HuH-7.5 (cell line): ENCODE results near the gene ABHD8.
A peak's percentile ranks its signal among the peaks of the same experiment; 100 is the strongest.

ENCODE experiments used
- DNase-seq: peaks from one replicate; pipeline ENCODE4 v3.0.0; 2011; ENCODE audit warnings: low spot score

Gene ABHD8, protein sequence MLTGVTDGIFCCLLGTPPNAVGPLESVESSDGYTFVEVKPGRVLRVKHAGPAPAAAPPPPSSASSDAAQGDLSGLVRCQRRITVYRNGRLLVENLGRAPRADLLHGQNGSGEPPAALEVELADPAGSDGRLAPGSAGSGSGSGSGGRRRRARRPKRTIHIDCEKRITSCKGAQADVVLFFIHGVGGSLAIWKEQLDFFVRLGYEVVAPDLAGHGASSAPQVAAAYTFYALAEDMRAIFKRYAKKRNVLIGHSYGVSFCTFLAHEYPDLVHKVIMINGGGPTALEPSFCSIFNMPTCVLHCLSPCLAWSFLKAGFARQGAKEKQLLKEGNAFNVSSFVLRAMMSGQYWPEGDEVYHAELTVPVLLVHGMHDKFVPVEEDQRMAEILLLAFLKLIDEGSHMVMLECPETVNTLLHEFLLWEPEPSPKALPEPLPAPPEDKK

DNA sequence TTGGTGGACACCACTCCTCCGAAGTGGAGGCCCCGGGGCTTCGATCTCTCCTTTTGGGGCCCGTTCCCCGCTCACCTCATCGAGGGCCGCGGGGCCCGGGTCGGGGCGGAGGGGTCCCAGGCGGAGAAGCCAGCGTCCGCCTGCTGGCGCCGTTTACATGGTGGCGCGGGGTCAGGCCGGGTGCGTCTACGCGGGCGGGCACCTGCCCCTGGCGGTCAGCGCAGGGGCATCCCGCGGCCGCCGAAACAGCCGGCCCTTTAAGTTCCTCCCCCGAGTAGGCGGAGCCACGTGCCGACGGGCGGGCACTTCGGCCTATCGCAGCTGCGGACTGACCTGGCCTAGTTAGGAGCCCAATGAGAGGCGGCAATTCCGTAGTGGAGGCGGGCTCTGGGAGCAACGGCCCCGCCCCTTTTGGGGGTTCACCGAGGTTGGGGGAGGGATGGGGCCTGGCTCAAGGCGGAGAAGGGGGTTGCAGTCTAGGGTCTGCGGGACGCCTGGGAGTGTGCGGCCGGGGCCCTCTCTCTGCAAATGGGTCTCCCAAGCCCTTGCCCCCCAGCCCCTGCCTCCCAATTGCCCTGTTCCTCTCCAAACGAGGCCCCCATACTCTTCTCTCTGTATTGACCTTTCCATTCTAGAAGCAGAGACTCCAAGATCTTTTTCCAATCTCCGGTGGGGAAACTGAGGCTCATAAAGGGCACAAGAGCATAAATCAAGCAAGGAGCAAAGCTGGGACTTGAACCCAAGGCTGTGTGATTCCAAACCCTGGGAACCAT is at the start of gene ABHD8:
Gene ABHD8 (minus strand): TSS at position 259 of the 773 bp plus-strand sequence. CDS start 1,809 bp downstream, outside the sequence.
- DNase-seq = peak; percentile 98

DNA sequence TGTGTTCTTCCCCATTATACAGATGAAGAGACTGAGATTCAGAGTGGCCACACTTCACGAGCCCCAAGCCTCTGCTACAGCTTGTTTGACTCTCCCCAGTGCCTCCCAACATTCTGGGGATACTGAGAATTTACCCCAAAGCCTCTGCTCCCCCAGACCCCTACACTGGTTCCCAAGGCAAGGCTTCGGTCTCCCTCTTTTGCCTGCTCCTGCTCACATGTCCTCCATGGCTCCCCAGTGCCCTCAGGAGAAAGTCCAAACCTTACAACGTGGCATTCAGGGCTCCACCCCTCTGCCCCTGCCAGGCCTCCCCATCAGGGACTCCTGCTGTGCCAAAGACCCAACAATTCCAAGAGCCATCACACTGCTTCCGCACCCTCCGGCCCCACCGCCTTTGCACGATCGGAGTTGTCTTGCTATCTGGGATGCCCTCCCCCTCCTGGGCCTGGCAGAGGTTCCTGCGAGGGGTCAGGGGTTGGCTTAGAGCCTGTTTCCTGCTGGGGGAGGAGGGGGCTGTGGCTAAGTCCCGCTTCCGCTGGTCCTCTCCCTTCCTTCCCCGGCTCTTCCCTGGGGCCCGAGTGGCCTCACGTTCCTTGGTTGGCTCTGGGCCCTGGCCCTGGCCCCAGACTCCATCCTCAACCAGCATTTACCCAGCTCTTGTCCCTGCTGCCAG is 49.5 kb upstream of the ABHD8 start:
- no peak for DNase-seq

DNA sequence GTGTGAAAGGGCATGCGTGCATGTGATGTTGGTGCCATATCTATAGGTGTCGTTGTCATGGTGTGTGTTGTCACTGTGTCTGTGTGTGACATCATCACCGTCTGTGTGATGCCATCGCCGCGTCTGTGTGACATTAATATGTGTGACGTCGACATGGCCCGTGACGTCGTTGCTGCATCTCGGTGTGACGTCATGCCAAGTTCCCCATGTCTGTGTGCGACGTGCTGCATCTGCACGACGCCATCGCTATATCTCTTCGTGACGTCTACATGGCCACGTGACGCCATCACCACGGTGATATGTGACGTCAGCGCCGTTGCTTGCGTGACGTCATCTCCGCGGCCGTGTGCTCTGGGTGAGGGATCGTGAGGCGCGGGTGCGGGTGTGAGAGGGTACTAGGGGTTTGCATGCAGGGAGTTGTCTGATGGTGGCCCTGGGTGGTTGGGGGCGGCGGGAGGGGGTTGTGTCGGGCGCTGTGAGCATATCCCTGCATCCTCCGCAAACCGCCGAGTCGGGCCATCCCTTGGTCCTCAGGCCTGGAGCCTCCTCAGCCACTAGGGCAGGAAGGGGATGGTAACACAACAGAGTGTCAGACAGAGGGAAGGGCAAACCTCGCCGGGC is 48.7 kb upstream of the ABHD8 start:
- DNase-seq = no peak

DNA sequence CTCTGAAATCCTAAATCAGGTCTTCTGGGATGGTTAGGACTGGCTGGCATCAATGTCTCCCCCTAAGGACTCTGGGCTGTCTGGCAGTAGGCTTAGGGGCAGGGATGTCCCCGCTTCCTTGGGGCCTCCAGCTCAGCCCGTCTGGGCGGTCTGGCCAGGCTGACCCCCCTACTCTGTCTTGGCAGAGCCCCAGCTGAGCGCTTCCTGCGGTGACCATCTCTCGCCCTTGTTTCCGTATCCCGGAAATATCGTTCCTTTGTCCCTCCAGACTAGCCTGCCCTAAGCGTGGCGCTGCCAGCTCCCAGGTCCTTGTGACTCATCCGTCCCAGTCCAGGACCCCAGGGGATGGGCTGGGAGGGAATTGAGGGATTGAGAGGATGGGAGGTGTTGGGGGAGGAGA is 45.5 kb upstream of the ABHD8 start:
- DNase-seq = no peak

DNA sequence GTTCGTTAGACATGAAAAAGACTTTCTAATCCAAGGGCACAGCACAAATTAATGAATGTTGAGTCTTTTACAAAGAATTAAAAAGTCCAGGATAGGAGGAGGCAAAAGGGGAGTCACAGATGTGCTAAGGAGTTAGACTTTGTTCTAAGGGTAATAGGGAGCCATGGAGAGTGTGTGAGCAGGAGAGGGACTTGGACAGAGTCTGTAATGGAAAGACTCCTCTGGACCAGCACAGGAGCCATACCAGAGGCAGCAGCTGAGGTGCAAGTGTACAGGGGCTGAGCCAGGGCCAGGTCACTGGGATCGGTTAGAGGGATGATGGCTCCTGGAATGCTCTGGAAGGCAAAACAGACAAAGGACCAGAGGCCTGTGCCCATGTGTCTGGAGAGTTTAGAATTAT is 44.7 kb upstream of the ABHD8 start:
- DNase-seq = no peak

DNA sequence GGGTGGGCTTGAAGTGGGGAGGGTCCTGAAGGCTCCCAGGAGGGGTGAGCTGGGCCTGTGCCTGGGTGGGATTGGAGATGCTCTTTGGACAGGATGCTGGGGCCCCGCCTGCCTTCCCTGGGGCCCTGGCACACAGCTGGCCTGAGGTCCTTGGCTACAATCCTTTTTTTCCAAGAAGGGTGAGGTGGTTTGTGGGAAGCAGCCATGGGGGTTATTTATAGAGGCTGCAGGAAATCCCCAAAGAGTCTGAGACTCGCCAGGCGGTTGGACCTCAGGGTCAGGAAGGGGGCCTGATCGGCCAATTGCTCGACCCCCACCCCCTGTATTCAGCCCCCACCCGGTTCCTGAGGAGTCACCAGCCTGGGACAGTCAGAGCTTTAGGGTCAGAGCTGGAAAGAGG is 44.1 kb upstream of the ABHD8 start:
- DNase-seq = no peak

DNA sequence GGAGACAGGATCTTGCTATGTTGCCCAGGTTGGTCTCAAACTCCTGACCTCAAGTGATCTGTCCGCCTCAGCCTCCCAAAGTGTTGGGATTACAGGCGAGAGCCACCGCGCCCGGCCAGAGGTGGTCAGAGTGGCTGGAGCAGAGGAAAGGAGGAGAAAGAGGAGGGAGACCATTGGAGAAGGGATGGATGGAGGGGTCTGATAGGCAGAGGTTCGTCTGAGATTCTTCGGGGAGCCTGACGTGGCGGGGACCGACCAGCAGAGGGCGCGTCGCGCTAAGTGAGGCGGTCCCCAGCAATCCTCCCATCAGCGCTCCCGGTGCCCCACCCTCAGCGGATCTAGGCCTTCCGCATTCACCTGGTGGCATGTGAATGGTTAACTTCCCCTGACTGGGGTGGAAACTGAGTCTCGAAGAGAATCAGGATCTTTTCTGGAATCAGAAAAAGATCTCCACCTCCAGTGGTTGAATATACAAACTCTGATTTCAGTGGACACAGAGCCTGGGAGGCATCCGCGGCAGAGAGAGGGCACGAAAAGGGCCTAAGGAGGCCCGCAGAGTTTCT is 43.0 kb upstream of the ABHD8 start:
- DNase-seq = peak; percentile 80

DNA sequence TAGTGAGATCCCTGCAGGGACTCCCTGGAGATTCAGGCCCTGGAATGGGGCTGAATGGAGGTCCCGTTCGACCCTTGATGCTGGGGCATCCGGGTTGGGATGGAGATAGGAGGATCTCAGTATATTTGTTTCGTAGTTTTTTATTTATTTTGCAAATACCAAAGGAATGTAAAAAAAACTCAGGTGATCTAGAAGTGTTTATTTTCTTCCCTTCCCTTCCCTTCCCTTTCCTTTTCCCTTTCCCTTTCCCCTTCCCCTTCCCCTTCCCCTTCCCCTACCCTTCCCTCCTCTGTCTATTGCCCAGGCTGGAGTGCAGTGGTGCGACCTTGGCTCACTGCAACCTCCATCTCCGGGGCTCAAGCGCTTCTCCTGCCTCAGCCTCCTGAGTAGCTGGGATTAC is 38.6 kb upstream of the ABHD8 start:
- DNase-seq = no peak

DNA sequence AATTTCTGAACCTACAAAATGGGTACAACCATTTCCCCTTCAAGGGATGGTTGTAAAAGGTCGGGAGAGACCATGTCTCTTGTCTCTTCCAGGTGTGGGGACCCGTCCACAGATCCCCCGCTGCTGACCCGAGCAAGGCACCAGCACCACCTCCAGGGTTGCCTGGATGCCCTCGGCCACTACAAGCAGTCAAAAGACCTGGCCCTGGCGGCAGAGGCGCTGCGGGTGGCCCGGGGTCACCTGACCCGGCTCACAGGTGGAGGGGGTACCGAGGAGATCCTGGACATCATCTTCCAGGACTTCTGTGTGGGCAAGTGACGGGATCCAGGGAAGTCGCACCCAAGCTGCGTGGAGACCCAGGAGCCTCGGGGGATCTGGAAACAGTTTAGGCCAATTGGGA is 38.2 kb upstream of the ABHD8 start:
- no peak for DNase-seq

DNA sequence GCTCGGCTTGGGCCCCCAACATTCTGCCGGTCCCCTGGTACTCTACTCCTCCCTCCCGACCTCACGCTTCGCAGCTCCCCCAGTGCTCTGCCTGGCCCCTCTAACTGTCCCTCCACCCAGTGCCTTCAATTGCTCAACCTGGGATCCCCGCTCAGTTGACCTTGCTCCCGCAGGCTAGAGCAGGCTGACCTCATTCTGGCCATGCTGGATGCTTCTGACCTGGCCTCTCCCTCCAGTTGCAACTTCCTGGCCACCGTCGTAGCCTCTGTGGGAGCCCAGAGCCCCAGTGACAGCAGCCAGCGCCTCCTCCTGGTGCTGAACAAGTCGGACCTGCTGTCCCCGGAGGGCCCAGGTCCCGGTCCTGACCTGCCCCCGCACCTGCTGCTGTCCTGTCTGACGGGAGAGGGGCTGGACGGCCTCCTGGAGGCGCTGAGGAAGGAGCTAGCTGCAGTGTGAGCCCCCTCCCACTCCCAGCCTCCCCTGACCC is 37.7 kb upstream of the ABHD8 start:
- DNase-seq = no peak

DNA sequence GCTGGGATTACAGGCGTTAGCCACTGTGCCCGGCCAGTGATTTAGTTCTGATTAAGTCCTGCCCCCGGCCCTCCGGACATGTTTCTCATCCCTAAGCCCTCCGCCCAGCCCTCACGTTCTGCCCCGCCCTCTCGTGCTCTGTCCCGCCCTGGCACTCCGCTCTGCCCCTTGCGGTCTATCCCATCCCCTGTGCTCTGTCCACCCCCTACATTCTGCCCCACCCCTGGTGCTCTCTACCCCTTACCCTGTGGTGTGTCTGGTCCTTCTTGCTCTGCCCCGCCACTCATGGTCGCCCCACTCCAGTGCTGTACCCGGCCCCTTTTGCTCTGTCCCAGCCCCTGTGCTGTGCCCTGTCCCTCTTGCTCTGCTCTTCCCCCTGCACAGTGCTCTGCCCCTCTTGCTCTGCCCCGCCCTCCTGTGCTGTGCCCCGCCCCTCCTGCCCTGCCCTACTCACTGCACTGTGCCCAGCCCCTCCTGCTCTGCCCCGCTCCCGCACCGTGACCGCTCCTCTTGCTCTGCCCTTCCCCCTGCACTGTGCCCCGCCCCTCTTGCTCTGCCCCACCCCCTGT is 37.2 kb upstream of the ABHD8 start:
- no peak for DNase-seq

DNA sequence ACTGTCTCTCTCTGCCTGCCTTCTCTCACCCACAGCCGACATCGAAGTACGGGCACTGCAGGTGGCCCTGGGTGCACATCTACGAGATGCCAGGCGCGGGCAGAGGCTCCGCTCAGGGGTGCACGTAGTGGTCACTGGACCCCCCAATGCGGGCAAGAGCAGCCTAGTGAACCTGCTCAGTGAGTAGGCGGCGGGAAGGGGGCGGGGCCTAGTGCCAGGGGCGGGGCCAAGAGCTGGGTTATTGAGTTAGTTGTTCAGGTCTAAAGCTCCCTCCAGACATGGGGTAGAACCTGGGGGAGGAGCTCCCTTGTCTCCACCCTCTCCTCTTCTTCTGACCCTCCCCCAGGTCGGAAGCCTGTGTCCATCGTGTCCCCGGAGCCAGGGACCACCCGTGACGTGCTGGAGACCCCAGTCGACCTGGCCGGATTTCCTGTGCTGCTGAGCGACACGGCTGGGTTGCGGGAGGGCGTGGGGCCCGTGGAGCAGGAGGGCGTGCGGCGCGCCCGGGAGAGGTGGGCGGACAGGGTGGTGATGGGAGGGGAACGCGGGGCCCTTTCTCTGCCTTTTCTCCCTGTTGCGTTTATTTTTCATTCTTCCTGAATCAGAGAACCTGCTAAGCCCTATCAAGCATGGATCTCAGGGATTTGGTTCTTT is 36.0 kb upstream of the ABHD8 start:
- no peak for DNase-seq

DNA sequence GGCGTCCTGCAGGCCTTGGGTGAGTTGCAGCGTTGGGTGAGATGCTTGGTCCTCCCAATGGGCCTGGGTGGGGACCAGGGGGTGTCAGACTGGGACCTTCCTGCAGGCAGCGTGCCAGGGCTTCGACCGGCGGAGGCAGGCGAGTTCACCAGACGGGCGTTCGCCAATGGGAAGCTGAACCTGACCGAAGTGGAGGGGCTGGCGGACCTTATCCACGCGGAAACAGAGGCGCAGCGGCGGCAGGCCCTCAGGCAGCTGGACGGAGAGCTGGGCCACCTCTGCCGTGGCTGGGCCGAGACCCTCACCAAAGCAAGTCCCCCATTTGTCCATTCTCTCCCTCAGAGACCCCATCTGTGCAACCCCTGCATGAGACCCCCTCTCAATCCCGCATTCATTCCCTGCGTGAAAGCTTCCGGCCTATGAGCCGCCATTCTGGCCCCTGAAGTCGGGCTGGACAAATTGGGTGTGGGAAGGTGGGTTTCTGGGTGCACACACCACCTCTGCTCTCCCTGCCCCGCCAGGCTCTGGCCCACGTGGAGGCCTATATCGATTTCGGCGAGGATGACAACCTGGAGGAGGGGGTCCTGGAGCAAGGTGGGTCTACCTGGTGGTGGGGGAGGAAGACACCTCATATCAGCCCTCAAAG is 35.3 kb upstream of the ABHD8 start:
- DNase-seq = no peak

DNA sequence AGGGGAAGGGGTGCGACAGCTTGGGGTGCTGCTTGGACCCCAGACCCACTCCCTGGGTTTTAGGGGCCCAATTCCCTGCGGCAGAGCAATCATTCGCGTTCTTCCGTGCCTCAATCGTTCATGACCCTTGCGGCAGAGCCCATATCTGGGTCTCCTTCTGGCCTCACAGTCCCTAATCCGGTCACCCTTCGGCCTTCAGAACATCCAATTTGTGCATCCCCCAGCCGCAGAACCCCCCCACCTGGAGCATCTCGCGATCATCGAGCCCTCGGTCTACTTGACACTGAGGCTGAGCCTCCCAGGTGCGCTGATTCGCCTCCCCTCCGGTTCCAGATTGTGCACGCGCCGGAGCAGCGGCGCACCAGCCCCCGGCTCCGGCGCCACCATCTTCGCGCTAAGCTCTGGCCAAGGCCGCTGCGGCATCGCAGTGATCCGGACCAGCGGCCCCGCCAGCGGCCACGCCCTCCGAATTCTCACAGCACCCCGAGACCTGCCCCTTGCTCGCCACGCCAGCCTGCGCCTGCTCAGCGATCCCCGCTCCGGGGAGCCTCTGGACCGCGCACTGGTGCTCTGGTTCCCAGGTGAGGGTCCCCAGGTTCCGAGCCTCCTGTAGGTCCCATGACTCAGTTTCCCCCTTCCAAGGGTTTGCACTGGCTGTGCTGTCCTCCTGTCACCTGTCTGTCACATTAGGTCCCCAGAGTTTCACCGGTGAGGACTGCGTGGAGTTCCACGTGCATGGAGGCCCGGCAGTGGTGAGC is 34.6 kb upstream of the ABHD8 start:
- DNase-seq = no peak

DNA sequence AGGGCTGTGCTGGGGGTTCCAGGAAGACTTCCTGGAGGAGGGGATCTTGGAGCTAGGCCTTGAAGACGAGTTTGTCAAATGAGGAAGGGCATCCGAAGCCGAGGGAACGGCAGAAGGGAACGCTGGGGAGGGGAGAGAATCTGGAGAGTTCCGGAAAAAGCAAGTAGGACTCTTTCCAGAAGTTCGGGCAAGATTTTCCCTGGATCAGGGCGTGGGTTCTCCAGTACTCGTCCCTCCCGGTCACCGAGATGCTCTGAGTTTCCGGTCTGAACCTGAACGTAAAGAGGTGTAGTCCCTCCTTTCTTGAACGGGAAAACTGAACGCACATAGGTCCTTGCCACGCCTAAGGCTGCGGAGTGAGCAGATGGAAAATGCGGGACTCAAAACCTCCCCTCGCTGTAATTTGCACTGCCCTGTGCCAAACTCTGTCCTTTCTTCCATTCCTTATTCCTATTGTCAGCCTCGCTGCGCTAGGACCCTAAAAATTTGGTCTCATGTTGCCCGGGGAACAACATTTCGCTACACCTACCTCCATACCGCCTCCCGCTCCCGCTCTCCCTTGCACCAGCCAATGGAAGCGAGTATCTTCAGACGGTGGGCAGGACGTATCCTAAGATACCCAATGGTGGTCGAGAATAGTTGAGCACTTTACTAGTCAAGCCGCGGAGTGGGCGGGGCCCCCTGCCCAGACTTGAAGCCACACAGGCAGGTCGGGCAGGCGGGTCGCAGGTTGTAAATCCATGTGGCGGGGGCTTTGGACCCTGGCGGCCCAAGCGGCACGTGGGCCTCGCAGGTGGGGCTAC is 33.8 kb upstream of the ABHD8 start, which contains the start of gene GTPBP3:
Gene GTPBP3 (plus strand): TSS at position 682 of the 803 bp plus-strand sequence. CDS start 59 bp downstream, at position 741.
- peak; percentile 99 for DNase-seq

DNA sequence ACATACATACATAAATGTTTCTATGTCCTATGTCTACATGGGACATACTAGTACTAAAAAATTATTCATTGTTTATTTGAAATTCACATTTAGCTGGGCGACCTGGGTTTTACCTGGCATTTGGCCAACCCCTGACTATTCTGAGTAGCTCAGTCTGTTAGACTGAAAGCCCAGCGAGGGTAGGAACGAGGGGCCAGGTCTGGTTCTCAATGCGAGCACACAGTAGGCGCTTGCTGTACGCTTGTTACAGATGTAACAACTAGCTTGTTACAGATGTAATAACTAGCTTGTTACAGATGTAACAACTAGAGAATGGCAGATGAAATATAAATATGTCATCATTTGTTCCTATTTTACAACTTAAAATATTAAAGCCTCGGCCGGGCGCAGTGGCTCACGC is 32.4 kb upstream of the ABHD8 start:
- DNase-seq = no peak

DNA sequence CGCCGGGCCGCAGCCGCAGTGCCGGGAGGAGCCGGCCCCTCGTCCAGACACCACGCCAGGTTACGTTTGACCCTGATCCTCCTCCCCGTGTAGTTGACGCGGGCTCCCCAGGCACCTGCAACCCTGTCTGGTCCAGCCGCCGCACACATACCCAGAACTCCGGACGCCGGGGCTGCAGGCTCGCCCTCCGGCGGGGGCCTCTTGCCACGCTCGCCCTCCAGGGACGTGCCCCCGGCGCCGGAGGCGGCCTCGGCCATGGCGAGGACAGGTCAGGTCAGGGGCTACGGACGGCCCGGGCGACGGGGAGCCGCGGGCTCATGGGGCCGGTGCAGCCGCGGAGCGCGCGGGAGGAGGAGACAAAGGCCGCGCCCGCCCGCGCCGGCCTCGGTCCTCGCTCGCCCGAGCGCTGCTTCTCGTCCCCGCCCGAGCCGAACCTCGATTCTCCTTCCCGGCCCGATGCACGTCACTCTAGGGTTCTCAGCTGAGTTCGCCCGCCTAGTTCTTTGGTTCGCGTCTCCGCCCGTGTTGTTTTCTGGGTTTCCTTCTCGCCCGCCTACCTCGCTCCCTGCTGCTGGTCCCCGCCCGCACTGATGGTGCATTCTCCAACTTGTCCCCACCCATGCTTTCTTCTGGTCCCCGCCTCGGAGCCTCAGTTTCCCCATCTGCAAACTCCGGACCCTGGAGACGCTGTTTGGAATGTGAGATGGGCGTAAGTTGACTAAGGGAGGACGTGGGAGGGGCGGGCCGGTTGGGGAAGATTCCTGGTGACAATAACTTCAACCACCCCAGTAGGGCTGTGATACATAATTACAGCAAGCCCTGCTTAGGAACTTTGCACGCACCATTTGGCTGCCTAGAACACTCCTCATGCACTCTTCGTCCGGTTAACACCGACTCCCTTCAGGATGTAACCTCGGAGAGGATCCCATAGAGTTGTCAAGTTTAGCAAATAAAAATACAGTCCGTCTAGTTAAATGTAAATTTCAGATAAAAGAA is 31.5 kb upstream of the ABHD8 start, which contains the start of gene ANO8:
Gene ANO8 (minus strand): TSS at position 442 of the 996 bp plus-strand sequence. CDS start 185 bp downstream, at position 257.
- DNase-seq = peak; percentile 99
